Mucosa of descending colon (tissue), 3 donors: ENCODE results near the gene ADPRHL1. TPM values are rescaled to one million over a fixed set of nuclear protein-coding genes. Genes with fewer than 3 reads are reported as not detected.

ENCODE experiments used
- ATAC-seq: fragments of 200-7000 bp; cut with Tn5 transposase; one replicate; pipeline ENCODE4 v1.9.1; 2020; ENCODE audit warnings: mild to moderate bottlenecking, moderate library complexity
- DNase-seq, 3 donors: peaks; one replicate each; pipeline ENCODE4 v3.0.0-alpha.2; 2020
- H3K36me3 ChIP-seq: fragments of 200-600 bp; one replicate; pipeline ENCODE4 v1.8.0; 2021; ENCODE audit warnings: low read depth, mild to moderate bottlenecking
- H3K4me1 ChIP-seq: fragments of 200-600 bp; one replicate; pipeline ENCODE4 v1.8.0; 2021; ENCODE audit warnings: low read depth, mild to moderate bottlenecking
- H3K4me3 ChIP-seq: fragments of 200-600 bp; one replicate; pipeline ENCODE4 v1.8.0; 2021; ENCODE audit warnings: mild to moderate bottlenecking
- H3K9me3 ChIP-seq: fragments of 200-600 bp; one replicate; pipeline ENCODE4 v1.8.0; 2021; ENCODE audit warnings: mild to moderate bottlenecking
- intact Hi-C, 2 donors: fragments of 100-400 bp; cut with DNase I in 1 of 2; cut with micrococcal nuclease in 1 of 2; formaldehyde crosslinking; loops; one replicate each; pipeline versions ENCODE4 v1.11.0 to v1.11.1; 2022; cut with DNase I, micrococcal nuclease
- total RNA-seq, 3 donors: library from RNA; stranded (reverse); fragmentation: NEBNext Ultra II Directional in 2 of 3; extraction: Animal tissue kit (Norgen Biotek cat#: 25700) in 2 of 3; gene quantifications; one replicate each; pipeline versions ENCODE4 v1.2.1 to v1.2.4, GENCODE V29; 2021 to 2023
- TF ChIP-seq, protein P1 (sequence below): fragments of 200-600 bp; IDR thresholded peaks from one replicate; pipeline ENCODE4 v1.8.0; 2022; ENCODE audit warnings: antibody characterized with exemption, mild to moderate bottlenecking
- donor health status: DM: no; HTN: no; CAD: no; lungs with moderate emphysema.
- donor health status: DM: no; HTN: no; CAD: no.
- donor health status: DM: no; HTN: yes; CAD: no.

The ADPRHL1 gene
- total RNA-seq, 3 donors from 2014 or later: 5.1 to 9.2 (median 7.1) TPM

DNA sequence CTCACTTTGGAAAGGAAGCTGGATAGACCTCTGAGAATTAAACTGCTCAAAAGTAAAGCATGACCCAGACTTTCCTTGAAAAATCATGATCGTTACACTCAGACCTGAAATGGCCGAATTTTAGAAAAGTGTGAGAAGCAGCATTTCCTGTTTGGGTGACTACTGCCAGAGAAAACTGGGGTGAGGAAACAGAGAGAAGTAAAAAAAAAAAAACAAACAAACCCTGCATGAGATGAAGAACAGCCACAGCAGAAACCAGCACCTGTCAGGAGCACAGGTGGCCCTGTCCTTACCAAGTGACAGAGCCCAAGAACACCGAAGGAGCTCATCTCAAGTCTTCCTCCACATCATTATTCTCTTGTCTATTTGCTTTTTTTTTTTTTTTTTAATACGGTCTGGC is 12.0 kb upstream of the ADPRHL1 start:
- intact Hi-C loops: no loop called here
- ATAC-seq (no peak), DNase-seq (no peak)
- no peaks in the 10 kb centered on the region for H3K9me3 ChIP-seq
- no peak overlapping the region for H3K4me3 ChIP-seq
- TF ChIP-seq, protein P1, sequence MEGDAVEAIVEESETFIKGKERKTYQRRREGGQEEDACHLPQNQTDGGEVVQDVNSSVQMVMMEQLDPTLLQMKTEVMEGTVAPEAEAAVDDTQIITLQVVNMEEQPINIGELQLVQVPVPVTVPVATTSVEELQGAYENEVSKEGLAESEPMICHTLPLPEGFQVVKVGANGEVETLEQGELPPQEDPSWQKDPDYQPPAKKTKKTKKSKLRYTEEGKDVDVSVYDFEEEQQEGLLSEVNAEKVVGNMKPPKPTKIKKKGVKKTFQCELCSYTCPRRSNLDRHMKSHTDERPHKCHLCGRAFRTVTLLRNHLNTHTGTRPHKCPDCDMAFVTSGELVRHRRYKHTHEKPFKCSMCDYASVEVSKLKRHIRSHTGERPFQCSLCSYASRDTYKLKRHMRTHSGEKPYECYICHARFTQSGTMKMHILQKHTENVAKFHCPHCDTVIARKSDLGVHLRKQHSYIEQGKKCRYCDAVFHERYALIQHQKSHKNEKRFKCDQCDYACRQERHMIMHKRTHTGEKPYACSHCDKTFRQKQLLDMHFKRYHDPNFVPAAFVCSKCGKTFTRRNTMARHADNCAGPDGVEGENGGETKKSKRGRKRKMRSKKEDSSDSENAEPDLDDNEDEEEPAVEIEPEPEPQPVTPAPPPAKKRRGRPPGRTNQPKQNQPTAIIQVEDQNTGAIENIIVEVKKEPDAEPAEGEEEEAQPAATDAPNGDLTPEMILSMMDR: no peak
- H3K36me3 ChIP-seq: peaks cover 6% of the 10 kb centered on the region
- no peaks in the 10 kb centered on the region for H3K4me1 ChIP-seq

DNA sequence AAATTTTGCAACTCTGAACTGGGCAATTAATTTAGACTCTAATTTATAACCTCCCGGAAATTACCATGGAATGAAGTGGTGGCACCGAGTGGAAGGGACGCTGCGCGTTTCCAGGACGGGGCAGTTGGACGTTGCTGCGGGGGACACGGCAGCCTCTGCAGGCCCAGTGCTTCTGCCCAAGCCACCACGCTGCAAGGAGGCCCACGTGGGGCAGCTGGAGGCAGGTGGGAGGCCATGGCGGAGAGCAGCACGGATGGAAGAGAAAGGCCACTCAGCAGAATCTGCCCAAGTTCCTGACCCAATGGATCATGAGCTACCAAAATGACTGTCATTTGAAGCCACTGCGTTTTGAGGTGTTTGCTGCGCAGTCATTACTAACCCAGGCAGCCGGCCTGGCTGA is 11.2 kb upstream of the ADPRHL1 start:
- TF ChIP-seq, protein P1: no peak
- H3K4me3 ChIP-seq: no peak overlapping the region
- intact Hi-C loops: no loop called here
- DNase-seq: no peak
- peaks cover 14% of the 10 kb centered on the region for H3K36me3 ChIP-seq
- H3K9me3 ChIP-seq: no peaks in the 10 kb centered on the region
- no peaks in the 10 kb centered on the region for H3K4me1 ChIP-seq
- no peak for ATAC-seq

DNA sequence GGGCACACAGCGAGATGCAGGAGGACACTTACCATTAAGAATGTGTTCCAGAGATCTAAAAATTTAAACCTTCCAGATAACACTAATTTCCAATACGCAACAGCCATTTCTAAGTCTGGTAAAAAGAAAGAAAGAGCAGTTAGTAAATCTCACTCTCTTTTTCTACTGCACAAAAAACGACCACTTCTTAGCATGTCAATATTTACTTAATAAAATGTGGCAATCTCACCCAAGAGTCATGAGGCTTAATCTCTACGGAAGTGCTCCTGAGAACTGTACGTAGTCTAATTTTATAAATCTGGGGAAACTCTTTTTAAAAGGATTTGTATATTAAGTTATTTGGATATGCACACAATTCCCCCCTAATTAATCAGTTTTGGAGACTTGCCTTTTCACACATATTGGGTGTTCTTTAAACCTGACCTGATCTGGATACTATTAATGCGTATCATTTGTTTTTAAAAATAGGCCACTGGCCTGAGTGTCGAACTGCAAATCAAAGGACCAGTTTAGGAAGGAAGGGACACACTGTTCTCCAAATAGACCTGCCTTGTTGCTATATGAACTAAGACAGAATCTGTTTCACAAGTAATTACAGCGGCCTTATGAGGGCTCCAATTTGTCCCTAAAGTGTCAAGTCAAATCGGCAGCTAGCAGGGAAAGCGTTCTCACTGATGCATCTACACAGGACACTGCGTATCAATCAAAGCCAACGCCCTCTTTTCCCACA is 7.9 kb upstream of the ADPRHL1 start:
- Histone ChIP-seq H3K4me1 (no peaks in the 10 kb centered on the region), H3K36me3 (peaks cover 14% of the 10 kb centered on the region), H3K9me3 (no peaks in the 10 kb centered on the region), H3K4me3 (no peak overlapping the region)
- no peak for DNase-seq
- no peak for ATAC-seq
- TF ChIP-seq, protein P1: no peak
- intact Hi-C loops: no loop called here

DNA sequence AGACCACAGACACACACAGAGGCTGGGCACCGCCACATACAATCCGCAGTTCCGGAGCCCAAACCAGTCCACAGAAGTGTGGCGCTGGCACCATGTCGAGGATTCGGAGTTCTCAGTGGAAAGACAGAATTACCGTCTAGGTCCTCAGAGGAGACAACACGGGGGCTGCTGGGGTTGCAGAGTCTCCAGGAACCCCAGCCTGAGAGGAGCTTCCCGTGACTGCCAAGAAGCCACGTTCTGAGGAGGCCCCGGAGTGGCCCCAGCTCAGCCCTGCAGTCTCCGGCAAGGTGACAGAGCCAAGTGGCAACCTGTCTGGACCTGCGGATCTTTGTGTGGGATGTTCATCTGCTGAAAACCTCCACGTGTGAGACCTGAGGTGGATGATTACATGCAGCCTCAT is 7.3 kb upstream of the ADPRHL1 start:
- TF ChIP-seq, protein P1: no peak
- ATAC-seq (no peak), DNase-seq (no peak)
- Histone ChIP-seq H3K4me1 (no peaks in the 10 kb centered on the region), H3K36me3 (peaks cover 14% of the 10 kb centered on the region), H3K4me3 (no peak overlapping the region), H3K9me3 (no peaks in the 10 kb centered on the region)
- intact Hi-C loops: no loop called here

DNA sequence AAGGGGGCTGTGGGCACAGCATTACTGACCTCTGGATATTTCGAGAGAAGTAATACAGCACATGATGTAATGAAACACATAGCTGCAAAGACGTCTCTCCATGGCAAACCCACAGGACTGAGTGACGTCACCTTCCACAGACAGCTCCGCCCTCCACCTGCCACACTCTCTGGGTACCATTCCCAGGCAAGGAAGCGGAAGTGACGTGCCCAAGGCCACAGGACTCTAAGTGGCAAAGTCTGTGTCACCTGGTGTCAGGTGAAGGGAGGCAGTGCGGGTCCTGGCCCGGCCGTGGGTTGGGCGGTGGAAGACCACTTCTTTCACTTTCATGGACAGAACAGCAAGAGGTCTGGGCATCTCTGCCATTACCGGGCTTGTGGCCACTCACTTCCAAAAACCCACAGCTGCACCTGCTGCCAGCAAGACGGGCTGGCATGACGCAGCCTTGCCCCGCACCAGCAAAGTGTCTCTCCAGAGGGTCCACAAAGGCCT is 6.8 kb upstream of the ADPRHL1 start:
- Histone ChIP-seq H3K4me3 (no peak overlapping the region), H3K9me3 (no peaks in the 10 kb centered on the region), H3K36me3 (peaks cover 14% of the 10 kb centered on the region), H3K4me1 (no peaks in the 10 kb centered on the region)
- ATAC-seq (no peak), DNase-seq (no peak)
- intact Hi-C loops: no loop called here
- TF ChIP-seq, protein P1: no peak
